HG03139 (cell line): Measurements from ENCODE around the gene PITHD1.
"Not testable (repeated sequence)": the region's sequence is repeated elsewhere in the genome, so short reads cannot be mapped to it uniquely, and the experiment has no call there.

Source experiments
- ATAC-seq: cut with Tn5 transposase; IDR thresholded peaks from one replicate; pipeline ENCODE4 v1.9.1; 2021; ENCODE audit not compliant: unreplicated experiment

The PITHD1 gene

GRCh38 chr1:23777979-23778814, at the start of gene PITHD1:
TSS of gene PITHD1 (plus strand) at chr1:23778418. CDS start at chr1:23778516, 98 bp downstream.
- peak; percentile 64 for ATAC-seq

GRCh38 chr1:23732363-23733224, 45.6 kb upstream of the PITHD1 start:
- ATAC-seq: no peak

GRCh38 chr1:23733281-23733680, 44.9 kb upstream of the PITHD1 start:
- ATAC-seq: not testable (repeated sequence)

- ATAC-seq: no peak
Measured at GRCh38 chr1:23736437-23737134, 41.6 kb upstream of the PITHD1 start.

GRCh38 chr1:23741609-23742008, 36.6 kb upstream of the PITHD1 start:
- ATAC-seq: no peak

- ATAC-seq: peak; percentile 20
Measured at GRCh38 chr1:23742670-23743286, 35.4 kb upstream of the PITHD1 start.

GRCh38 chr1:23743287-23744152, 34.7 kb upstream of the PITHD1 start, which contains the start of gene ELOA:
TSS of gene ELOA (plus strand) at chr1:23743471. CDS start at chr1:23743504, 33 bp downstream.
- ATAC-seq: peak; percentile 77

- ATAC-seq: no peak
Measured at GRCh38 chr1:23745515-23745914, 32.7 kb upstream of the PITHD1 start.

GRCh38 chr1:23748016-23748415, 30.2 kb upstream of the PITHD1 start:
- no peak for ATAC-seq

- ATAC-seq: no peak
Measured at GRCh38 chr1:23751050-23751814, 27.0 kb upstream of the PITHD1 start.

GRCh38 chr1:23751815-23752200, 26.4 kb upstream of the PITHD1 start:
- no peak for ATAC-seq

GRCh38 chr1:23752909-23753308, 25.3 kb upstream of the PITHD1 start:
- no peak for ATAC-seq

- ATAC-seq: no peak
Measured at GRCh38 chr1:23756676-23757075, 21.5 kb upstream of the PITHD1 start.

GRCh38 chr1:23757812-23758211, 20.4 kb upstream of the PITHD1 start:
- no peak for ATAC-seq

GRCh38 chr1:23759277-23759676, 18.9 kb upstream of the PITHD1 start:
- ATAC-seq: no peak

GRCh38 chr1:23763041-23763577, 15.1 kb upstream of the PITHD1 start:
- ATAC-seq: no peak

- ATAC-seq: no peak
Measured at GRCh38 chr1:23768733-23769132, 9.5 kb upstream of the PITHD1 start.

GRCh38 chr1:23772049-23772853, 6.0 kb upstream of the PITHD1 start:
- ATAC-seq: no peak
